CD4-positive, alpha-beta T cell treated with Interleukin-4 for 4 hours (primary cell): Measurements from ENCODE around the gene SCMH1.
"Not testable (repeated sequence)": the region's sequence is repeated elsewhere in the genome, so short reads cannot be mapped to it uniquely, and the experiment has no call there.

Experiments
- DNase-seq: peaks from one replicate; pipeline ENCODE4 v3.0.0-alpha.2; 2020

SCMH1 gene

GRCh38 chr1:41200728-41201127, 41.4 kb downstream of the SCMH1 start:
- no peak for DNase-seq

- no peak for DNase-seq
Measured at GRCh38 chr1:41199375-41199774, 42.7 kb downstream of the SCMH1 start.

- no peak for DNase-seq
Measured at GRCh38 chr1:41192456-41193178, 49.5 kb downstream of the SCMH1 start.

GRCh38 chr1:41184446-41184845, 57.7 kb downstream of the SCMH1 start:
- DNase-seq, result no peak

- DNase-seq, result not testable (repeated sequence)
Measured at GRCh38 chr1:41178230-41178629, 63.9 kb downstream of the SCMH1 start.

GRCh38 chr1:41175546-41175945, 66.6 kb downstream of the SCMH1 start:
- no peak for DNase-seq

GRCh38 chr1:41174170-41174569, 67.9 kb downstream of the SCMH1 start:
- no peak for DNase-seq

GRCh38 chr1:41173651-41174050, 68.5 kb downstream of the SCMH1 start:
- DNase-seq, result no peak

- no peak for DNase-seq
Measured at GRCh38 chr1:41171266-41171874, 70.7 kb downstream of the SCMH1 start.

- DNase-seq, result no peak
Measured at GRCh38 chr1:41169799-41170180, 72.3 kb downstream of the SCMH1 start.

- no peak for DNase-seq
Measured at GRCh38 chr1:41169066-41169798, 72.9 kb downstream of the SCMH1 start.

GRCh38 chr1:41167667-41168066, 74.4 kb downstream of the SCMH1 start:
- no peak for DNase-seq

- no peak for DNase-seq
Measured at GRCh38 chr1:41164727-41165126, 77.4 kb downstream of the SCMH1 start.

GRCh38 chr1:41162441-41162840, 79.7 kb downstream of the SCMH1 start:
- DNase-seq, result no peak

- no peak for DNase-seq
Measured at GRCh38 chr1:41161846-41162245, 80.3 kb downstream of the SCMH1 start.

GRCh38 chr1:41160498-41161110, 81.5 kb downstream of the SCMH1 start:
- no peak for DNase-seq

- DNase-seq, result no peak
Measured at GRCh38 chr1:41158966-41159365, 83.1 kb downstream of the SCMH1 start.

GRCh38 chr1:41158147-41158875, 83.8 kb downstream of the SCMH1 start:
- no peak for DNase-seq

GRCh38 chr1:41155105-41155504, 87.0 kb downstream of the SCMH1 start:
- no peak for DNase-seq

- no peak for DNase-seq
Measured at GRCh38 chr1:41153750-41154274, 88.3 kb downstream of the SCMH1 start.

GRCh38 chr1:41152622-41153044, 89.5 kb downstream of the SCMH1 start:
- DNase-seq, result no peak

- DNase-seq, result no peak
Measured at GRCh38 chr1:41151846-41152245, 90.3 kb downstream of the SCMH1 start.

- no peak for DNase-seq
Measured at GRCh38 chr1:41149570-41149969, 92.5 kb downstream of the SCMH1 start.
